Mucosa of descending colon (tissue), 3 donors: Measurements from ENCODE around the gene ABCB8. TPM values are rescaled to one million over a fixed set of nuclear protein-coding genes. Genes with fewer than 3 reads are reported as not detected.

Experiments
- ATAC-seq: fragments of 200-7000 bp; cut with Tn5 transposase; one replicate; pipeline ENCODE4 v1.9.1; 2020; ENCODE audit warnings: mild to moderate bottlenecking, moderate library complexity
- DNase-seq, 3 donors: peaks; one replicate each; pipeline ENCODE4 v3.0.0-alpha.2; 2020
- H3K36me3 ChIP-seq: fragments of 200-600 bp; one replicate; pipeline ENCODE4 v1.8.0; 2021; ENCODE audit warnings: low read depth, mild to moderate bottlenecking
- H3K4me1 ChIP-seq: fragments of 200-600 bp; one replicate; pipeline ENCODE4 v1.8.0; 2021; ENCODE audit warnings: low read depth, mild to moderate bottlenecking
- H3K4me3 ChIP-seq: fragments of 200-600 bp; one replicate; pipeline ENCODE4 v1.8.0; 2021; ENCODE audit warnings: mild to moderate bottlenecking
- H3K9me3 ChIP-seq: fragments of 200-600 bp; one replicate; pipeline ENCODE4 v1.8.0; 2021; ENCODE audit warnings: mild to moderate bottlenecking
- CTCF ChIP-seq: fragments of 200-600 bp; IDR thresholded peaks from one replicate; pipeline ENCODE4 v1.8.0; 2022; ENCODE audit warnings: antibody characterized with exemption, mild to moderate bottlenecking
- intact Hi-C, 2 donors: fragments of 100-400 bp; cut with DNase I in 1 of 2; cut with micrococcal nuclease in 1 of 2; formaldehyde crosslinking; loops; one replicate each; pipeline versions ENCODE4 v1.11.0 to v1.11.1; 2022; cut with DNase I, micrococcal nuclease
- total RNA-seq, 3 donors: library from RNA; stranded (reverse); fragmentation: NEBNext Ultra II Directional in 2 of 3; extraction: Animal tissue kit (Norgen Biotek cat#: 25700) in 2 of 3; gene quantifications; one replicate each; pipeline versions ENCODE4 v1.2.1 to v1.2.4, GENCODE V29; 2021 to 2023
- donor health status: DM: no; HTN: no; CAD: no; lungs with moderate emphysema.
- donor health status: DM: no; HTN: no; CAD: no.
- donor health status: DM: no; HTN: yes; CAD: no.

The ABCB8 gene
- total RNA-seq, 3 donors from 2014 or later = 40.1 to 44.9 (median 41.8) TPM

- TF ChIP-seq CTCF = no peak
- Histone ChIP-seq H3K36me3 (no peaks in the 10 kb centered on the region), H3K4me3 (no peak overlapping the region), H3K4me1 (peaks cover 21% of the 10 kb centered on the region), H3K9me3 (no peaks in the 10 kb centered on the region)
- ATAC-seq = no peak
- DNase-seq = no peak
- intact Hi-C loops = no loop called here
Measured at GRCh38 chr7:151016505-151016904, 11.7 kb upstream of the ABCB8 start.

GRCh38 chr7:151016942-151017341, 11.3 kb upstream of the ABCB8 start:
- H3K4me1 ChIP-seq = peaks cover 21% of the 10 kb centered on the region

GRCh38 chr7:151017370-151017952, 10.8 kb upstream of the ABCB8 start:
- DNase-seq (no peak), ATAC-seq (no peak)
- H3K9me3 ChIP-seq = no peaks in the 10 kb centered on the region
- no peaks in the 10 kb centered on the region for H3K36me3 ChIP-seq
- no peak overlapping the region for H3K4me3 ChIP-seq
- TF ChIP-seq CTCF = no peak
- intact Hi-C loops = no loop called here
- H3K4me1 ChIP-seq = peaks cover 16% of the 10 kb centered on the region

More at GRCh38 chr7:151016942-151017341, 11.3 kb upstream of the ABCB8 start:
- Histone ChIP-seq H3K36me3 (no peaks in the 10 kb centered on the region), H3K9me3 (no peaks in the 10 kb centered on the region), H3K4me3 (no peak overlapping the region)
- DNase-seq = no peak
- intact Hi-C loops = no loop called here
- no peak for TF ChIP-seq CTCF
- no peak for ATAC-seq

- H3K4me3 ChIP-seq = no peak overlapping the region
- DNase-seq (peak; percentile 79 to 84 (median 81)), ATAC-seq (peak; percentile 71)
- no peaks in the 10 kb centered on the region for H3K9me3 ChIP-seq
- peak; percentile 91 for TF ChIP-seq CTCF
- H3K4me1 ChIP-seq = peaks cover 13% of the 10 kb centered on the region
- no peaks in the 10 kb centered on the region for H3K36me3 ChIP-seq
- intact Hi-C loops = no loop called here
Measured at GRCh38 chr7:151017953-151018420, 10.3 kb upstream of the ABCB8 start.

- Histone ChIP-seq H3K36me3 (no peaks in the 10 kb centered on the region), H3K4me1 (peaks cover 13% of the 10 kb centered on the region), H3K9me3 (no peaks in the 10 kb centered on the region), H3K4me3 (no peak overlapping the region)
- ATAC-seq (peak; percentile 32), DNase-seq (no peak)
- no peak for TF ChIP-seq CTCF
- intact Hi-C loops = no loop called here
Measured at GRCh38 chr7:151018421-151019129, 9.7 kb upstream of the ABCB8 start.
